GM23338 (cell line): ENCODE measurements around the gene DEK. TPM values are rescaled to one million over a fixed set of nuclear protein-coding genes. Genes with fewer than 3 reads are reported as not detected.

ENCODE experiments used
- ATAC-seq: fragments of 200-7000 bp; cut with Tn5 transposase; 3 replicates; pipeline ENCODE4 v1.9.1; 2020
- DNase-seq: peaks from one replicate; pipeline ENCODE4 v3.0.0-alpha.2; 2015; ENCODE audit warnings: low spot score
- H2AFZ ChIP-seq: fragments of 200-600 bp; sonication (generic); 2 replicates; pipeline ENCODE4 v1.8.0; 2016; ENCODE audit warnings: antibody characterized with exemption, mild to moderate bottlenecking, moderate library complexity
- H3F3A ChIP-seq: fragments of 200-600 bp; sonication (generic); replicated peaks from 2 replicates; pipeline ENCODE4 v1.8.0; 2017; ENCODE audit warnings: antibody characterized with exemption, mixed run types, low read depth
- H3K27ac ChIP-seq: fragments of 200-600 bp; sonication (generic); 2 replicates; pipeline ENCODE4 v1.6.1; 2016; ENCODE audit warnings: low read depth
- H3K27me3 ChIP-seq: fragments of 200-600 bp; sonication (generic); 2 replicates; pipeline ENCODE4 v1.8.0; 2016; ENCODE audit warnings: mild to moderate bottlenecking, mixed run types, moderate library complexity; ENCODE audit not compliant: insufficient read depth
- H3K36me3 ChIP-seq: fragments of 200-600 bp; sonication (generic); 2 replicates; pipeline ENCODE4 v1.8.0; 2016; ENCODE audit warnings: mild to moderate bottlenecking; ENCODE audit not compliant: insufficient read depth
- H3K4me1 ChIP-seq: fragments of 200-600 bp; sonication (generic); 2 replicates; pipeline ENCODE4 v1.8.0; 2016; ENCODE audit warnings: mild to moderate bottlenecking, moderate library complexity; ENCODE audit not compliant: insufficient read depth
- H3K4me2 ChIP-seq: fragments of 200-600 bp; sonication (generic); 2 replicates; pipeline ENCODE4 v1.7.1; 2017; ENCODE audit warnings: mixed run types
- H3K4me3 ChIP-seq: fragments of 200-600 bp; sonication (generic); 2 replicates; pipeline ENCODE4 v1.6.1; 2016; ENCODE audit warnings: mixed run types
- H3K79me2 ChIP-seq: fragments of 200-600 bp; sonication (generic); replicated peaks from 2 replicates; pipeline ENCODE4 v1.8.0; 2017; ENCODE audit warnings: mild to moderate bottlenecking; ENCODE audit not compliant: insufficient read depth
- H3K9me2 ChIP-seq: fragments of 200-600 bp; sonication (generic); 2 replicates; pipeline ENCODE4 v1.8.0; 2017; ENCODE audit not compliant: insufficient read depth
- H4K20me1 ChIP-seq: fragments of 200-600 bp; sonication (generic); replicated peaks from 2 replicates; pipeline ENCODE4 v1.8.0; 2017; ENCODE audit warnings: mild to moderate bottlenecking; ENCODE audit not compliant: insufficient read depth
- H3K27ac Mint-ChIP-seq: 2 replicates; pipeline ENCODE4 v1.8.0; 2020; ENCODE audit warnings: inconsistent platforms, mild to moderate bottlenecking, moderate library complexity, mixed read lengths
- H3K27me3 Mint-ChIP-seq: 3 replicates; pipeline ENCODE4 v1.8.0; 2022; ENCODE audit warnings: low read depth, mild to moderate bottlenecking, moderate library complexity, mixed read lengths, inconsistent platforms; ENCODE audit not compliant: insufficient read depth, poor library complexity
- H3K36me3 Mint-ChIP-seq: 3 replicates; pipeline ENCODE4 v1.8.0; 2021; ENCODE audit warnings: low read depth, mild to moderate bottlenecking, inconsistent platforms, moderate library complexity, mixed read lengths
- H3K4me1 Mint-ChIP-seq: 3 replicates; pipeline ENCODE4 v1.8.0; 2020; ENCODE audit warnings: mild to moderate bottlenecking, inconsistent platforms, mixed read lengths
- H3K4me3 Mint-ChIP-seq: 3 replicates; pipeline ENCODE4 v1.8.0; 2021; ENCODE audit warnings: moderate library complexity, mild to moderate bottlenecking, inconsistent platforms, mixed read lengths
- H3K9me3 Mint-ChIP-seq: 3 replicates; pipeline ENCODE4 v1.8.0; 2020; ENCODE audit warnings: moderate library complexity, mild to moderate bottlenecking, inconsistent platforms, mixed read lengths
- CREB1 ChIP-seq: fragments of 250-450 bp; sonication (Bioruptor Pico); IDR thresholded peaks from 2 replicates; pipeline ENCODE4 v1.5.0; 2020; ENCODE audit warnings: low read depth, mild to moderate bottlenecking, moderate library complexity
- EZH2 ChIP-seq: fragments of 200-600 bp; sonication (generic); IDR thresholded peaks from one replicate; pipeline ENCODE4 v1.8.0; 2017; ENCODE audit warnings: antibody characterized with exemption, mild to moderate bottlenecking, low read depth; ENCODE audit not compliant: unreplicated experiment
- EZH2phosphoT487 ChIP-seq: fragments of 200-600 bp; sonication (generic); IDR thresholded peaks from one replicate; pipeline ENCODE4 v1.8.1; 2018; ENCODE audit warnings: antibody characterized with exemption; ENCODE audit not compliant: unreplicated experiment
- JUNB ChIP-seq: IDR thresholded peaks from one replicate; pipeline ENCODE4 v1.6.1; 2016; ENCODE audit warnings: antibody characterized with exemption; ENCODE audit not compliant: unreplicated experiment
- NANOG ChIP-seq: IDR thresholded peaks from 2 replicates; pipeline ENCODE4 v1.6.1; 2016; ENCODE audit warnings: antibody characterized with exemption, borderline replicate concordance
- POLR2AphosphoS5 ChIP-seq: IDR thresholded peaks from 2 replicates; pipeline ENCODE4 v1.6.1; 2016; ENCODE audit warnings: antibody characterized with exemption, low read depth
- STAT1 ChIP-seq: IDR thresholded peaks from one replicate; pipeline ENCODE4 v1.6.1; 2016; ENCODE audit warnings: antibody characterized with exemption; ENCODE audit not compliant: unreplicated experiment
- ZNF114 ChIP-seq: fragments of 250-450 bp; sonication (Bioruptor Pico); IDR thresholded peaks from 2 replicates; pipeline ENCODE4 v1.5.0; 2020; ENCODE audit warnings: mild to moderate bottlenecking, moderate library complexity
- ZNF331 ChIP-seq: fragments of 250-450 bp; sonication (Bioruptor Pico); IDR thresholded peaks from 2 replicates; pipeline ENCODE4 v1.5.0; 2020; ENCODE audit warnings: low read depth, mild to moderate bottlenecking, moderate library complexity
- polyA plus RNA-seq: library from polyadenylated mRNA; unstranded; fragments of >200 nt; fragmentation: Nextera tagmentation; extraction: Ambion mirVana; gene quantifications from 2 replicates; pipeline ENCODE4 v1.2.1, GENCODE V29; 2016
- total RNA-seq: library from RNA; depleted of rRNA; stranded (reverse); fragments of >200 nt; shearing (Covaris generic); gene quantifications from 2 replicates; pipeline ENCODE4 v1.2.3, GENCODE V29; 2014
- TF ChIP-seq, protein P1 (sequence below): IDR thresholded peaks from 2 replicates; pipeline ENCODE4 v1.6.1; 2016; ENCODE audit warnings: antibody characterized with exemption
- TF ChIP-seq, protein P2 (sequence below): IDR thresholded peaks from one replicate; pipeline ENCODE4 v1.6.1; 2018; ENCODE audit warnings: antibody characterized with exemption; ENCODE audit not compliant: unreplicated experiment
- TF ChIP-seq, protein P3 (sequence below), 2 experiments: fragments of 200-600 bp in 1 of 2; sonication (generic) in 1 of 2; conservative IDR thresholded peaks; 2 replicates each; pipeline versions ENCODE4 v1.5.1 to v1.6.1; 2016 to 2017; ENCODE audit warnings: antibody characterized with exemption in 2 of 2, low read depth in 2 of 2, mild to moderate bottlenecking in 2 of 2, moderate library complexity in 1 of 2
- TF ChIP-seq, protein P4 (sequence below): fragments of 250-450 bp; sonication (Bioruptor Pico); IDR thresholded peaks from 2 replicates; pipeline ENCODE4 v1.5.0; 2020; ENCODE audit warnings: mild to moderate bottlenecking, moderate library complexity

DEK gene
- total and polyA plus RNA-seq, 2 experiments from 2014 or later: 218 to 582 TPM

DNA sequence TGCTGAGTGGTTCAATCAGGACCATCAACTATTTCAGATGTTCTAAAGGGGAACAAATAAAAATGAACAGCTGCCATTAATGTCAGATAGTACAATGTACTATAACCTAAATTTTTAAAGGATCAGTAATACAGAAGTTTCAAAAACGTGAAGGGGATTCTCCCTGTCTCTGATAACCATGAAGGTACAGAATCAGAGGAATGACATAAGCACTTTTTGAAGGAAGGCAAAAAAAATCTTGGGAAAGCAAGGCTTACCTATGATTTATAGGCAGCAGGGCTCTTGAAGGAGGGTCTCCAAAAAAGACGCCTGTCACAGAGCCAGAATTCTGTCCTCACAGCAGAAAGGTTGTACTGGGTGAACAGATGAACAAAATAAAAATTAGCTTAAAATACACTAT is 20.1 kb downstream of the DEK start:
- no peak overlapping the region for H3K4me2 ChIP-seq
- no peak for DNase-seq
- Mint-ChIP-seq H3K27ac (0 out of 2 replicates have a peak overlapping the region, but pooled peaks have one; percentile 37), H3K4me1 (peaks cover 28% of the 10 kb centered on the region; the same call in 2 of the 3 replicates), H3K9me3 (no peaks in the 10 kb centered on the region), H3K27me3 (peaks cover 5% of the 10 kb centered on the region), H3K4me3 (no peak overlapping the region), H3K36me3 (peaks cover 94% of the 10 kb centered on the region)
- H3K4me3 ChIP-seq: no peak overlapping the region
- peaks cover 100% of the 10 kb centered on the region for H3K79me2 ChIP-seq
- no peaks in the 10 kb centered on the region for H3K9me2 ChIP-seq
- TF ChIP-seq NANOG (no peak), EZH2phosphoT487 (no peak), CREB1 (no peak), ZNF114 (CRISPR knock-in tag) (no peak), JUNB (no peak), ZNF331 (no peak), EZH2 (no peak), POLR2AphosphoS5 (no peak), STAT1 (no peak)
- TF ChIP-seq, protein P1, sequence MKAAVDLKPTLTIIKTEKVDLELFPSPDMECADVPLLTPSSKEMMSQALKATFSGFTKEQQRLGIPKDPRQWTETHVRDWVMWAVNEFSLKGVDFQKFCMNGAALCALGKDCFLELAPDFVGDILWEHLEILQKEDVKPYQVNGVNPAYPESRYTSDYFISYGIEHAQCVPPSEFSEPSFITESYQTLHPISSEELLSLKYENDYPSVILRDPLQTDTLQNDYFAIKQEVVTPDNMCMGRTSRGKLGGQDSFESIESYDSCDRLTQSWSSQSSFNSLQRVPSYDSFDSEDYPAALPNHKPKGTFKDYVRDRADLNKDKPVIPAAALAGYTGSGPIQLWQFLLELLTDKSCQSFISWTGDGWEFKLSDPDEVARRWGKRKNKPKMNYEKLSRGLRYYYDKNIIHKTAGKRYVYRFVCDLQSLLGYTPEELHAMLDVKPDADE: no peak
- TF ChIP-seq, protein P2, sequence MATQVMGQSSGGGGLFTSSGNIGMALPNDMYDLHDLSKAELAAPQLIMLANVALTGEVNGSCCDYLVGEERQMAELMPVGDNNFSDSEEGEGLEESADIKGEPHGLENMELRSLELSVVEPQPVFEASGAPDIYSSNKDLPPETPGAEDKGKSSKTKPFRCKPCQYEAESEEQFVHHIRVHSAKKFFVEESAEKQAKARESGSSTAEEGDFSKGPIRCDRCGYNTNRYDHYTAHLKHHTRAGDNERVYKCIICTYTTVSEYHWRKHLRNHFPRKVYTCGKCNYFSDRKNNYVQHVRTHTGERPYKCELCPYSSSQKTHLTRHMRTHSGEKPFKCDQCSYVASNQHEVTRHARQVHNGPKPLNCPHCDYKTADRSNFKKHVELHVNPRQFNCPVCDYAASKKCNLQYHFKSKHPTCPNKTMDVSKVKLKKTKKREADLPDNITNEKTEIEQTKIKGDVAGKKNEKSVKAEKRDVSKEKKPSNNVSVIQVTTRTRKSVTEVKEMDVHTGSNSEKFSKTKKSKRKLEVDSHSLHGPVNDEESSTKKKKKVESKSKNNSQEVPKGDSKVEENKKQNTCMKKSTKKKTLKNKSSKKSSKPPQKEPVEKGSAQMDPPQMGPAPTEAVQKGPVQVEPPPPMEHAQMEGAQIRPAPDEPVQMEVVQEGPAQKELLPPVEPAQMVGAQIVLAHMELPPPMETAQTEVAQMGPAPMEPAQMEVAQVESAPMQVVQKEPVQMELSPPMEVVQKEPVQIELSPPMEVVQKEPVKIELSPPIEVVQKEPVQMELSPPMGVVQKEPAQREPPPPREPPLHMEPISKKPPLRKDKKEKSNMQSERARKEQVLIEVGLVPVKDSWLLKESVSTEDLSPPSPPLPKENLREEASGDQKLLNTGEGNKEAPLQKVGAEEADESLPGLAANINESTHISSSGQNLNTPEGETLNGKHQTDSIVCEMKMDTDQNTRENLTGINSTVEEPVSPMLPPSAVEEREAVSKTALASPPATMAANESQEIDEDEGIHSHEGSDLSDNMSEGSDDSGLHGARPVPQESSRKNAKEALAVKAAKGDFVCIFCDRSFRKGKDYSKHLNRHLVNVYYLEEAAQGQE: no peak
- TF ChIP-seq, protein P3, sequence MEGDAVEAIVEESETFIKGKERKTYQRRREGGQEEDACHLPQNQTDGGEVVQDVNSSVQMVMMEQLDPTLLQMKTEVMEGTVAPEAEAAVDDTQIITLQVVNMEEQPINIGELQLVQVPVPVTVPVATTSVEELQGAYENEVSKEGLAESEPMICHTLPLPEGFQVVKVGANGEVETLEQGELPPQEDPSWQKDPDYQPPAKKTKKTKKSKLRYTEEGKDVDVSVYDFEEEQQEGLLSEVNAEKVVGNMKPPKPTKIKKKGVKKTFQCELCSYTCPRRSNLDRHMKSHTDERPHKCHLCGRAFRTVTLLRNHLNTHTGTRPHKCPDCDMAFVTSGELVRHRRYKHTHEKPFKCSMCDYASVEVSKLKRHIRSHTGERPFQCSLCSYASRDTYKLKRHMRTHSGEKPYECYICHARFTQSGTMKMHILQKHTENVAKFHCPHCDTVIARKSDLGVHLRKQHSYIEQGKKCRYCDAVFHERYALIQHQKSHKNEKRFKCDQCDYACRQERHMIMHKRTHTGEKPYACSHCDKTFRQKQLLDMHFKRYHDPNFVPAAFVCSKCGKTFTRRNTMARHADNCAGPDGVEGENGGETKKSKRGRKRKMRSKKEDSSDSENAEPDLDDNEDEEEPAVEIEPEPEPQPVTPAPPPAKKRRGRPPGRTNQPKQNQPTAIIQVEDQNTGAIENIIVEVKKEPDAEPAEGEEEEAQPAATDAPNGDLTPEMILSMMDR (conservative IDR thresholded peaks at IDR 0.05; ENCODE audit: low read depth in 2 of 2): no peak
- TF ChIP-seq, protein P4, sequence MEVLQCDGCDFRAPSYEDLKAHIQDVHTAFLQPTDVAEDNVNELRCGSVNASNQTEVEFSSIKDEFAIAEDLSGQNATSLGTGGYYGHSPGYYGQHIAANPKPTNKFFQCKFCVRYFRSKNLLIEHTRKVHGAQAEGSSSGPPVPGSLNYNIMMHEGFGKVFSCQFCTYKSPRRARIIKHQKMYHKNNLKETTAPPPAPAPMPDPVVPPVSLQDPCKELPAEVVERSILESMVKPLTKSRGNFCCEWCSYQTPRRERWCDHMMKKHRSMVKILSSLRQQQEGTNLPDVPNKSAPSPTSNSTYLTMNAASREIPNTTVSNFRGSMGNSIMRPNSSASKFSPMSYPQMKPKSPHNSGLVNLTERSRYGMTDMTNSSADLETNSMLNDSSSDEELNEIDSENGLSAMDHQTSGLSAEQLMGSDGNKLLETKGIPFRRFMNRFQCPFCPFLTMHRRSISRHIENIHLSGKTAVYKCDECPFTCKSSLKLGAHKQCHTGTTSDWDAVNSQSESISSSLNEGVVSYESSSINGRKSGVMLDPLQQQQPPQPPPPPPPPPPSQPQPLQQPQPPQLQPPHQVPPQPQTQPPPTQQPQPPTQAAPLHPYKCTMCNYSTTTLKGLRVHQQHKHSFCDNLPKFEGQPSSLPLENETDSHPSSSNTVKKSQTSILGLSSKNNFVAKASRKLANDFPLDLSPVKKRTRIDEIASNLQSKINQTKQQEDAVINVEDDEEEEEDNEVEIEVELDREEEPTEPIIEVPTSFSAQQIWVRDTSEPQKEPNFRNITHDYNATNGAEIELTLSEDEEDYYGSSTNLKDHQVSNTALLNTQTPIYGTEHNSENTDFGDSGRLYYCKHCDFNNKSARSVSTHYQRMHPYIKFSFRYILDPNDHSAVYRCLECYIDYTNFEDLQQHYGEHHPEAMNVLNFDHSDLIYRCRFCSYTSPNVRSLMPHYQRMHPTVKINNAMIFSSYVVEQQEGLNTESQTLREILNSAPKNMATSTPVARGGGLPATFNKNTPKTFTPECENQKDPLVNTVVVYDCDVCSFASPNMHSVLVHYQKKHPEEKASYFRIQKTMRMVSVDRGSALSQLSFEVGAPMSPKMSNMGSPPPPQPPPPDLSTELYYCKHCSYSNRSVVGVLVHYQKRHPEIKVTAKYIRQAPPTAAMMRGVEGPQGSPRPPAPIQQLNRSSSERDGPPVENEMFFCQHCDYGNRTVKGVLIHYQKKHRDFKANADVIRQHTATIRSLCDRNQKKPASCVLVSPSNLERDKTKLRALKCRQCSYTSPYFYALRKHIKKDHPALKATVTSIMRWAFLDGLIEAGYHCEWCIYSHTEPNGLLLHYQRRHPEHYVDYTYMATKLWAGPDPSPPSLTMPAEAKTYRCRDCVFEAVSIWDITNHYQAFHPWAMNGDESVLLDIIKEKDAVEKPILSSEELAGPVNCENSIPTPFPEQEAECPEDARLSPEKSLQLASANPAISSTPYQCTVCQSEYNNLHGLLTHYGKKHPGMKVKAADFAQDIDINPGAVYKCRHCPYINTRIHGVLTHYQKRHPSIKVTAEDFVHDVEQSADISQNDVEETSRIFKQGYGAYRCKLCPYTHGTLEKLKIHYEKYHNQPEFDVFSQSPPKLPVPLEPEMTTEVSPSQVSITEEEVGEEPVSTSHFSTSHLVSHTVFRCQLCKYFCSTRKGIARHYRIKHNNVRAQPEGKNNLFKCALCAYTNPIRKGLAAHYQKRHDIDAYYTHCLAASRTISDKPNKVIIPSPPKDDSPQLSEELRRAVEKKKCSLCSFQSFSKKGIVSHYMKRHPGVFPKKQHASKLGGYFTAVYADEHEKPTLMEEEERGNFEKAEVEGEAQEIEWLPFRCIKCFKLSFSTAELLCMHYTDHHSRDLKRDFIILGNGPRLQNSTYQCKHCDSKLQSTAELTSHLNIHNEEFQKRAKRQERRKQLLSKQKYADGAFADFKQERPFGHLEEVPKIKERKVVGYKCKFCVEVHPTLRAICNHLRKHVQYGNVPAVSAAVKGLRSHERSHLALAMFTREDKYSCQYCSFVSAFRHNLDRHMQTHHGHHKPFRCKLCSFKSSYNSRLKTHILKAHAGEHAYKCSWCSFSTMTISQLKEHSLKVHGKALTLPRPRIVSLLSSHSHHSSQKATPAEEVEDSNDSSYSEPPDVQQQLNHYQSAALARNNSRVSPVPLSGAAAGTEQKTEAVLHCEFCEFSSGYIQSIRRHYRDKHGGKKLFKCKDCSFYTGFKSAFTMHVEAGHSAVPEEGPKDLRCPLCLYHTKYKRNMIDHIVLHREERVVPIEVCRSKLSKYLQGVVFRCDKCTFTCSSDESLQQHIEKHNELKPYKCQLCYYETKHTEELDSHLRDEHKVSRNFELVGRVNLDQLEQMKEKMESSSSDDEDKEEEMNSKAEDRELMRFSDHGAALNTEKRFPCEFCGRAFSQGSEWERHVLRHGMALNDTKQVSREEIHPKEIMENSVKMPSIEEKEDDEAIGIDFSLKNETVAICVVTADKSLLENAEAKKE: no peak
- H3K27me3 ChIP-seq: no peaks in the 10 kb centered on the region
- H3F3A ChIP-seq: no peaks in the 10 kb centered on the region
- no peak overlapping the region for H2AFZ ChIP-seq
- 0 out of 2 replicates have a peak overlapping the region, but pooled peaks have one; percentile 17 for H3K27ac ChIP-seq
- peaks cover 37% of the 10 kb centered on the region for H3K36me3 ChIP-seq
- no peak for ATAC-seq
- H3K4me1 ChIP-seq: no peaks in the 10 kb centered on the region
- peaks cover 22% of the 10 kb centered on the region for H4K20me1 ChIP-seq
